ENCODE data around the gene SETBP1. TPM values are rescaled to one million over a fixed set of nuclear protein-coding genes. Genes with fewer than 3 reads are reported as not detected.

The SETBP1 gene
- total RNA-seq, 4 donors from 2014 or later: 15.6 to 27.3 (median 19.1) TPM

DNA sequence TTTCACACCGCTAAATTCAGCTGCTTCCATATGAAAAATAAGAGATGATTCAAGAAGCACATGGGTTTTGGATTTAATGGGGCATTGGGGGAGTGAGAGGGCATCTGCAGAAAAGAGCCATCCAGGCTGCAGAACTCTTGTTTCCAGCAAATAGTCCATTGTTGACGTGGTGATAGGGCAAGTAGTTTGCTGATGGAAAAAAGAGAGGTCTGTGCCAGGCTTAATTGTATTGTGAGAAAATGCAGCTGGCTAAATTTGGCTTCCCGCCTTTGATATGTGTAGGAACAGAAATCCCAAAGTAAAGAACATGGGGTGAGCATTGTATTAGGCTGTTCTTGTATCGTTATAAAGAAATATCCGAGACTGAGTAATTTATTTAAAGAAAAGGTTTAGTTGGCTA is 199.5 kb downstream of the SETBP1 start:
- TF ChIP-seq CTCF (IDR thresholded peaks at IDR 0.05; ENCODE audit: low read depth): no peak

- no peak for TF ChIP-seq CTCF (IDR thresholded peaks at IDR 0.05; ENCODE audit: low read depth)
Observed at GRCh38 chr18:44881461-44882162, 200.9 kb downstream of the SETBP1 start.

DNA sequence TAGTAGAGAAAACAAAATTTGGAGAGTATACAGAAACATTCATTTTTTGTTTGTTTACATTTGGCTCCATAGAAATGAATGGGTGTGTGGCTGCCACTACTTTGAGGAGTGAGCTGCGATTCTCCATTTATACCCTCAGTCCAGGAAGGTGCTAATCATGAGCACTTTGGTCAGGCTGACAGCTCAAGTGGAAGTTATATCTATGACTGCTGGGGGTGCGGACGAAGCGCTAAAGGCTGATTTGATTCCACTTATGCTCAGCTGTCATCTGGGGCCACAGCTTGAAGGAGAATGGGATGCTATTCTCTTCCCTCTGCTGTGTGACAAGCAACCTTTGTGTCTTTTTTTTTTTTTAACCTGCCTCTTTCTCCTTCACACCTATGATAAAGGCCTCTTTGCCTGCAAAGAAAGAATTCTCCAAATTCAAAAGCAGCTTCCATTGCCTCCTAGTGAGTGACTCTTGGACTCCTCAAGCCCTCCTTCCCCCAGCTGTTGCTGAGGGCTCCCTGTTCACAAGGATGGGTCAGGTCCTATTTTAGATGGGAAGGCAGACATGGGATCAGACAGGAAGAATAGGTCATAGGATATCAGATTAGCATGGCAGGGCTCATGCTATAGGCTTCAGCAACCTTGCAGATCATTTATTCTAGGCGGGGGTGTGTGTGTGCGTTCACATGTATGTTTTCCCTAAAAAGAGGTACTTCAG is 201.6 kb downstream of the SETBP1 start:
- TF ChIP-seq CTCF (IDR thresholded peaks at IDR 0.05; ENCODE audit: low read depth): no peak

DNA sequence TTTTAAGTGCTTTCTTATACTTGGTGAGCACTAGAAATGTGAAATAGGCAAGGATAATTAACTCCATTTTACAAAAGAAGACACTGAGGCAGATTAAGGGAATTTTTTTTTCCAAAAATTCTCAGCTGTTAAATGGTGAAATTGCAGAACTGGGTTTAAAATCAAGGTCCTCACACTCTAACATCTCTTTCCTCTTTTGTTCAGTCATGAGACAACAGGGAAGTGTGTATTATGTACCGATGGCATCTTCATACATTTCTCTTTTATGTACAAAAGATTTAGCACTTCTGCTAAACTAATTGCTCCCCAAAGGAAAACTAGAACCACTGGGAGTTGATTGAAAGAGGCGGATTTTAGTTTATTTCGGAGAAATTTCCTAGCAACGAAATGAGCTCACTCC is 203.0 kb downstream of the SETBP1 start:
- TF ChIP-seq CTCF (IDR thresholded peaks at IDR 0.05; ENCODE audit: low read depth): no peak

GRCh38 chr18:44884431-44884830 is 203.7 kb downstream of the SETBP1 start:
- TF ChIP-seq CTCF (IDR thresholded peaks at IDR 0.05; ENCODE audit: low read depth): no peak

DNA sequence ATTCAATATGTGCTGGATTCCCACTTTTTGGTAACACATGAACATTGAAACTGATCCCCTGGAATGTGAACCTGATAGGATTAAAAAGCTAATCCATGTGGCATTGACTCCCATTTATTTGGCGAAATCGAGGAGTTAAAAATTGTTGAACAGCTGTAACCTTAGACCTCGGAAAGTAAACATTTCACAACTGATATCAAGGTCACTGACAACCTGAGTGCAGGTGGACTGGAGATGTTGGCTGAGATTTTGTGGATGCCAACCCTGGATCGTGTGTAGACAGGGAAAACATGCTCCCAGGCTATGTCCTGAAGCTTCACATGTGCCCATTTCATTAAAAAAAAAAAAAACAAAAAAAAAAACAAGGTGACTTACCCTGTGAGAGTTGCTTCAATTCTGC is 204.8 kb downstream of the SETBP1 start:
- no peak for TF ChIP-seq CTCF (IDR thresholded peaks at IDR 0.05; ENCODE audit: low read depth)

- TF ChIP-seq CTCF (IDR thresholded peaks at IDR 0.05; ENCODE audit: low read depth): no peak
Observed at GRCh38 chr18:44887227-44887631, 206.5 kb downstream of the SETBP1 start.
